Endothelial cell (in vitro differentiated cells): Measurements from ENCODE around the gene TFDP3. TPM values are rescaled to one million over a fixed set of nuclear protein-coding genes. Genes with fewer than 3 reads are reported as not detected.

ENCODE experiments used
- DNase-seq: peaks from one replicate; pipeline ENCODE4 v3.0.0; 2021; ENCODE audit warnings: low spot score
- H3K27ac Mint-ChIP-seq: one replicate; pipeline ENCODE4 v1.8.0; 2021; ENCODE audit warnings: mixed read lengths, inconsistent platforms; ENCODE audit not compliant: unreplicated experiment
- H3K27me3 Mint-ChIP-seq: one replicate; pipeline ENCODE4 v1.8.0; 2021; ENCODE audit warnings: mild to moderate bottlenecking, moderate library complexity, mixed read lengths, inconsistent platforms; ENCODE audit not compliant: unreplicated experiment
- H3K36me3 Mint-ChIP-seq: one replicate; pipeline ENCODE4 v1.8.0; 2021; ENCODE audit warnings: mild to moderate bottlenecking, low read depth, mixed read lengths, inconsistent platforms; ENCODE audit not compliant: unreplicated experiment
- H3K4me1 Mint-ChIP-seq: one replicate; pipeline ENCODE4 v1.8.0; 2021; ENCODE audit warnings: mild to moderate bottlenecking, mixed read lengths, inconsistent platforms; ENCODE audit not compliant: unreplicated experiment
- H3K4me3 Mint-ChIP-seq: one replicate; pipeline ENCODE4 v1.8.0; 2021; ENCODE audit warnings: mild to moderate bottlenecking, mixed read lengths, inconsistent platforms; ENCODE audit not compliant: unreplicated experiment
- H3K9me3 Mint-ChIP-seq: one replicate; pipeline ENCODE4 v1.8.0; 2021; ENCODE audit warnings: mixed read lengths, inconsistent platforms; ENCODE audit not compliant: unreplicated experiment
- total RNA-seq: library from RNA; stranded (reverse); fragmentation: NEBNext Ultra II Directional; extraction: Animal tissue kit (Norgen Biotek cat#: 25700); gene quantifications from one replicate; pipeline ENCODE4 v1.2.1, GENCODE V29; 2021; ENCODE audit not compliant: unreplicated experiment
- TF ChIP-seq, protein P1 (sequence below): fragments of 200-600 bp; sonication (generic); IDR thresholded peaks from one replicate; pipeline ENCODE4 v1.5.0; 2021; ENCODE audit warnings: antibody characterized with exemption; ENCODE audit not compliant: unreplicated experiment

TFDP3 gene
- total RNA-seq, 1 donor from 2014 or later: 0.15 TPM

DNA sequence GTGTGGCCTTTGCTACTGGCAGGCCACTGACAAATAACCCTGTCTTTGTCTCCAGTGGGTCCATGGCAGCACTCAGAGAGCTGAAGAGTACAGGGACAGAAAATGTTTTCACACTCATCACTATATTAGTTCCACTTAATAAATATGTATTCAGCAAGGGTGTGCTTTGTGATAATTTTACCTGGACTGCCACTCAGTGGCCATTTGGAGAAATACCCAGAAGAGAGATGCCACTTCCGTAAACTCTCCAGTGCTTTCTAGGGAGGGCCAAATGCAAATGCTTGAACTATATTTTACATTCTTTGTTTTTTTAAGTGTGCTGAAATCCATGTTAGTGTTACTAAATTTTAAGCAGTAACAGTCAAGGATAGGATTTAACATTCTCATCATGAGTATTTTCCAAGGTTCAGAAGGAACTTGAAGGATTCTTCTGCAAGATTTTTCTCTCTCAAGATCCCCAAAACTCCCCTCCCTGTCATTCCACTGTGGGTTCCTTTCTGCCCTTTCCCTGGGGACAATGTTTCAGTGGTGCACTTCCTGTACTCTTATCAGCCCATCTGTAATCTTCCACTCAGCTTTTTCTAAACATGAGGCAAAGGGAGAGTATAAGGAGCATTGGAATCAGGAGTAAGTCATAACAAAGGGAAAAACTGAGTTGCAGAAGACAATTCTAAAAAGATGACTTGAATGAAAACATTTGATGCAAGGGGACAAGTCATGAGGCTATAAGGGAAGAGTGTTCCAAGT, 46.0 kb downstream of the TFDP3 start:
- Mint-ChIP-seq H3K4me3 (no peak overlapping the region), H3K36me3 (no peaks in the 10 kb centered on the region), H3K4me1 (peaks cover 5% of the 10 kb centered on the region), H3K9me3 (no peaks in the 10 kb centered on the region), H3K27me3 (peaks cover 4% of the 10 kb centered on the region), H3K27ac (no peak overlapping the region)
- TF ChIP-seq, protein P1, sequence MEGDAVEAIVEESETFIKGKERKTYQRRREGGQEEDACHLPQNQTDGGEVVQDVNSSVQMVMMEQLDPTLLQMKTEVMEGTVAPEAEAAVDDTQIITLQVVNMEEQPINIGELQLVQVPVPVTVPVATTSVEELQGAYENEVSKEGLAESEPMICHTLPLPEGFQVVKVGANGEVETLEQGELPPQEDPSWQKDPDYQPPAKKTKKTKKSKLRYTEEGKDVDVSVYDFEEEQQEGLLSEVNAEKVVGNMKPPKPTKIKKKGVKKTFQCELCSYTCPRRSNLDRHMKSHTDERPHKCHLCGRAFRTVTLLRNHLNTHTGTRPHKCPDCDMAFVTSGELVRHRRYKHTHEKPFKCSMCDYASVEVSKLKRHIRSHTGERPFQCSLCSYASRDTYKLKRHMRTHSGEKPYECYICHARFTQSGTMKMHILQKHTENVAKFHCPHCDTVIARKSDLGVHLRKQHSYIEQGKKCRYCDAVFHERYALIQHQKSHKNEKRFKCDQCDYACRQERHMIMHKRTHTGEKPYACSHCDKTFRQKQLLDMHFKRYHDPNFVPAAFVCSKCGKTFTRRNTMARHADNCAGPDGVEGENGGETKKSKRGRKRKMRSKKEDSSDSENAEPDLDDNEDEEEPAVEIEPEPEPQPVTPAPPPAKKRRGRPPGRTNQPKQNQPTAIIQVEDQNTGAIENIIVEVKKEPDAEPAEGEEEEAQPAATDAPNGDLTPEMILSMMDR: peak; percentile 16
- no peak for DNase-seq

Other genes starting within 250 kb of the TFDP3 start
- gene USP26, start 121.2 kb downstream of the TFDP3 start, total RNA-seq: not detected
- gene GPC4, start 197.1 kb upstream of the TFDP3 start, total RNA-seq: 15.6 TPM